CD4-positive, CD25-positive, alpha-beta regulatory T cell (primary cell): Measurements from ENCODE around the gene MEOX2. TPM values are rescaled to one million over a fixed set of nuclear protein-coding genes. Genes with fewer than 3 reads are reported as not detected.
A peak's percentile ranks its signal among the peaks of the same experiment; 100 is the strongest.

Source experiments
- ATAC-seq, 2 donors: fragments of 150-1000 bp; cut with Tn5 transposase; one replicate each; pipeline ENCODE4 v1.10.0; 2021; ENCODE audit warnings: low read depth in 2 of 2, moderate number of reproducible peaks in 2 of 2, moderate library complexity in 1 of 2
- DNase-seq, 3 donors: peaks; one replicate each; pipeline versions ENCODE4 v3.0.0 to v3.0.0-alpha.2; 2012 to 2022; ENCODE audit warnings: mixed read lengths in 1 of 3
- H3K27ac ChIP-seq: one replicate; pipeline ENCODE4 v1.7.0; 2013; ENCODE audit warnings: mild to moderate bottlenecking, low read length; ENCODE audit not compliant: insufficient read depth, poor library complexity, severe bottlenecking
- H3K27me3 ChIP-seq: one replicate; pipeline ENCODE4 v1.7.0; 2013; ENCODE audit warnings: low read length; ENCODE audit not compliant: control insufficient read depth, insufficient read depth
- H3K36me3 ChIP-seq: one replicate; pipeline ENCODE4 v1.7.0; 2013; ENCODE audit warnings: mild to moderate bottlenecking, low read length, moderate library complexity; ENCODE audit not compliant: control insufficient read depth, insufficient read depth
- H3K4me1 ChIP-seq: 2 replicates; pipeline ENCODE4 v1.7.0; 2013; ENCODE audit warnings: mild to moderate bottlenecking, low read length; ENCODE audit not compliant: insufficient read depth, control insufficient read depth, poor library complexity, severe bottlenecking
- H3K4me3 ChIP-seq: one replicate; pipeline ENCODE4 v1.7.0; 2013; ENCODE audit warnings: low read depth, mild to moderate bottlenecking, low read length, moderate library complexity
- H3K9me3 ChIP-seq, 2 experiments: 1 replicate in 1 of 2; 2 replicates in 1 of 2; pipeline ENCODE4 v1.7.0; 2013; ENCODE audit warnings: low read length in 2 of 2, mild to moderate bottlenecking in 1 of 2, moderate library complexity in 1 of 2; ENCODE audit not compliant: control insufficient read depth in 2 of 2
- H3K27ac Mint-ChIP-seq, 3 donors: one replicate each; pipeline ENCODE4 v1.8.0; 2020 to 2022; ENCODE audit warnings: mild to moderate bottlenecking in 3 of 3, mixed read lengths in 3 of 3, moderate library complexity in 2 of 3
- H3K27me3 Mint-ChIP-seq: one replicate; pipeline ENCODE4 v1.8.0; 2022; ENCODE audit warnings: mild to moderate bottlenecking, mixed read lengths
- H3K36me3 Mint-ChIP-seq: one replicate; pipeline ENCODE4 v1.8.0; 2020; ENCODE audit warnings: mixed read lengths
- H3K4me1 Mint-ChIP-seq, 4 donors: one replicate each; pipeline ENCODE4 v1.8.0; 2020 to 2022; ENCODE audit warnings: mixed read lengths in 4 of 4, mild to moderate bottlenecking in 1 of 4
- H3K4me3 Mint-ChIP-seq, 4 donors: one replicate each; pipeline ENCODE4 v1.8.0; 2020 to 2022; ENCODE audit warnings: mild to moderate bottlenecking in 4 of 4, mixed read lengths in 4 of 4, moderate library complexity in 3 of 4
- H3K9me3 Mint-ChIP-seq, 7 donors: one replicate each; pipeline ENCODE4 v1.8.0; 2020 to 2022; ENCODE audit warnings: mixed read lengths in 7 of 7, mild to moderate bottlenecking in 3 of 7, moderate library complexity in 2 of 7
- polyA plus RNA-seq, 4 donors: library from polyadenylated mRNA; unstranded; fragments of 300-500 nt; fragmentation: Illumina TruSeq; gene quantifications; one replicate each; pipeline ENCODE4 v1.2.3, GENCODE V29; 2021
- total RNA-seq: library from RNA; stranded (reverse); gene quantifications from one replicate; pipeline ENCODE4 v1.2.3, GENCODE V29; 2022

Gene MEOX2
- total and polyA plus RNA-seq, 5 donors from 2014 or later: not detected

DNA sequence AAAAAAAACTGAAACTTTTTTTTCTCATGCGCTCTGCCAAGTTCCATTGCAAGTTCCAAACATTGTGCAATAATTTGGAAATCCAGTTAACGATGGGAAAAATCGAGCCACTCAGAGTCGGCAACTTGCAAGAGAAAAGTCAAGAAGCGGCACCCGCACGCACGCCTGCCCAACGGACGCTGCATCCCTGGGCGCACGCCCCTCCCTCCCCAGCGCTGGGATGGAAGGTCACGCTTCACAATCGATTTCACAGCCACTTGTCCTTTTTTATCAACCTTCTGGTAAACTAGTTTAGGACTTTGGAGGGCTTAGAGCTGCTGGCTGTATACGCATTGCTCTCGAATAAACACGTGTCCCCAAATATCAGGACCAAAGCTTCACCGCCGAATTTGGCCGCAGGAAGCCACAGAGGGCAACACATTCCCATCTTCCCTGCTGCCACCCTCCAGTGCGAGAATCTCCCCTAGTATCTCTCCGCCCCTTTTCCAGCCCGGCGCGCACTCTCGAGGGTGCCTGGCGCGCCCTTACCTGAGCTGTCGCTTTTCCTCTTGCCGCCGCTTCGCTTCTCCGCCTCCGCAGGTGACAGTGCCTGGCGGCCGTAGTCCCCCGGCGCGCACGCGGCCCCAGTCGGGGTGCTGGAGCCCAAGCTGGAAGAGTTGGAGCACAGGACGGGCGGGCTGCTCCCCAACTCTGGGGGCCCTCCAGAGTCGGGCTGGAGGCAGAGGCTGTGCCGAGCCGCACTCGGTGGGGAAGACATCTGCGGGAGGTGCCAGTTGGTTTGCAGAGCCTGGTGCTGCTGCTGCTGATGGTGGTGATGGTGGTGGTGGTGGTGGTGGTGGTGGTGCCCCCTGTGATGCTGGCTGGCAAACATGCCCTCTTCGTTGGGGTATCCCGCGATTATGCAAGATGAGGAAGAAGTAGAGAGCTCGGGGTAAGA, 857 bp downstream of the MEOX2 start:
- no peaks in the 10 kb centered on the region for H3K4me1 Mint-ChIP-seq
- no peak overlapping the region for H3K27ac Mint-ChIP-seq
- ATAC-seq (no peak), DNase-seq (no peak)
- H3K27ac ChIP-seq: no peak overlapping the region
- peaks cover 18% of the 10 kb centered on the region for H3K27me3 Mint-ChIP-seq
- no peaks in the 10 kb centered on the region for H3K36me3 ChIP-seq
- no peaks in the 10 kb centered on the region for H3K36me3 Mint-ChIP-seq
- no peak overlapping the region for H3K4me3 ChIP-seq
- H3K27me3 ChIP-seq: no peaks in the 10 kb centered on the region
- H3K4me3 Mint-ChIP-seq: peak overlapping the region in 1 of 4 donors; percentile 21
- peaks cover 0 to 13% of the 10 kb centered on the region in 2 experiments for H3K9me3 ChIP-seq
- peaks cover 0 to 6% (median 1%) of the 10 kb centered on the region in 7 donors for H3K9me3 Mint-ChIP-seq
- no peaks in the 10 kb centered on the region for H3K4me1 ChIP-seq

- no peak overlapping the region for H3K4me3 Mint-ChIP-seq
- no peak for ATAC-seq
- no peaks in the 10 kb centered on the region for H3K36me3 ChIP-seq
- peaks cover 18% of the 10 kb centered on the region for H3K27me3 Mint-ChIP-seq
- no peak overlapping the region for H3K4me3 ChIP-seq
- peaks cover 0 to 13% of the 10 kb centered on the region in 2 experiments for H3K9me3 ChIP-seq
- no peaks in the 10 kb centered on the region for H3K4me1 Mint-ChIP-seq
- H3K27ac Mint-ChIP-seq: no peak overlapping the region
- DNase-seq: no peak
- H3K4me1 ChIP-seq: no peaks in the 10 kb centered on the region
- peaks cover 0 to 8% (median 1%) of the 10 kb centered on the region in 7 donors for H3K9me3 Mint-ChIP-seq
- H3K36me3 Mint-ChIP-seq: no peaks in the 10 kb centered on the region
- H3K27ac ChIP-seq: no peak overlapping the region
- no peaks in the 10 kb centered on the region for H3K27me3 ChIP-seq
These were observed 1.6 kb downstream of the MEOX2 start for GRCh38 chr7:15684871-15685270.

- H3K27ac Mint-ChIP-seq: no peak overlapping the region
- H3K9me3 ChIP-seq: peaks cover 0 to 13% of the 10 kb centered on the region in 2 experiments
- DNase-seq (no peak), ATAC-seq (no peak)
- no peak overlapping the region for H3K4me3 ChIP-seq
- H3K4me3 Mint-ChIP-seq: no peak overlapping the region
- peaks cover 0 to 8% (median 1%) of the 10 kb centered on the region in 7 donors for H3K9me3 Mint-ChIP-seq
- H3K36me3 ChIP-seq: no peaks in the 10 kb centered on the region
- H3K4me1 Mint-ChIP-seq: no peaks in the 10 kb centered on the region
- no peaks in the 10 kb centered on the region for H3K4me1 ChIP-seq
- H3K27me3 Mint-ChIP-seq: peaks cover 18% of the 10 kb centered on the region
- H3K27ac ChIP-seq: no peak overlapping the region
- H3K36me3 Mint-ChIP-seq: no peaks in the 10 kb centered on the region
- H3K27me3 ChIP-seq: no peaks in the 10 kb centered on the region
These were observed 2.2 kb downstream of the MEOX2 start for GRCh38 chr7:15684111-15684800.

DNA sequence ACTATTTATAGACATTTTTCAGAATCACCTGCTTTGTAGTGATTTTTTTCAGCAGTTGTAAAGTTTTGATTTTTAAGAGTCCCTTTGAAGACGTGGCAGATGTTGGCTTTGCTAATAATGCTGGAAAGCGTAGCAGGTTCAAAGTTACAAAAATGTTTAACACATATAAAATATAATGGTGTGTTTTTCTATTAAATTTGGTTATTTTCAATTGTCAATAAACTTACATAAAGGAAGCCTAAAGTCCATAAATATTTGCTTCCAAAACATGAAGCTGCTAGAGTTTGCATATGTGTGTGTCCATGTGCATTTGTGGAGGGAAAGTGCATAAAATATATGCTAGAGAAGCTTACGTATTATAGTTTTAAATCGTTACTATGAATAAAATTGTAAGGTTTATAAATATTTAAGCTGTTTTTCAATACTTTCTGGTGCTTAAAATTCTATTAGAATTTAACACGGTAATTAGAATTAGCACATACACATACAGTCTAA, 3.7 kb downstream of the MEOX2 start:
- no peak for ATAC-seq
- Histone ChIP-seq H3K4me1 (no peaks in the 10 kb centered on the region), H3K36me3 (no peaks in the 10 kb centered on the region), H3K27ac (no peak overlapping the region), H3K27me3 (no peaks in the 10 kb centered on the region), H3K9me3 (peaks cover 0 to 13% of the 10 kb centered on the region in 2 experiments), H3K4me3 (no peak overlapping the region)
- Mint-ChIP-seq H3K36me3 (no peaks in the 10 kb centered on the region), H3K27me3 (peaks cover 15% of the 10 kb centered on the region), H3K4me3 (no peak overlapping the region), H3K4me1 (no peaks in the 10 kb centered on the region), H3K9me3 (peaks cover 0 to 8% (median 1%) of the 10 kb centered on the region in 7 donors), H3K27ac (no peak overlapping the region)
- no peak for DNase-seq

DNA sequence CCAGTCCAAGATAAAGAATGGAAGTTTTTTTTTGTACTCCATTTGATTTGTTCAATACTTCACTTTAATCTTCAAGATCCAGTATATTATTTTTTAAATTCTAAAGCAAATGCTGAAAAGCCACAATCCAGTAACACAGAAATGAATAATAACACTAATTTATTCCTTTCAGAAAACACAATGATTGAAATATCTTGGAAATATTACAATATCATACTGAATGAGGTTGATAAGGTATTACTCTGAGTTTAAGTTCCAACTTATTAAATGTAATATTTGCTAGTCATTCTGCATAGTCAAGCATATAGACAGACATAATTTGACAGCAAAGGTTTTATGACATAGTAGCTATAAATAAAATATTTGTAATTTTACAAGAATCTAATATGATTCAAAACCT, 4.4 kb downstream of the MEOX2 start:
- no peaks in the 10 kb centered on the region for H3K27me3 ChIP-seq
- no peaks in the 10 kb centered on the region for H3K4me1 ChIP-seq
- no peaks in the 10 kb centered on the region for H3K36me3 Mint-ChIP-seq
- H3K4me3 Mint-ChIP-seq: no peak overlapping the region
- no peak for ATAC-seq
- no peak overlapping the region for H3K27ac ChIP-seq
- H3K4me1 Mint-ChIP-seq: no peaks in the 10 kb centered on the region
- H3K9me3 Mint-ChIP-seq: peaks cover 0 to 4% (median 1%) of the 10 kb centered on the region in 7 donors
- DNase-seq: no peak
- no peaks in the 10 kb centered on the region for H3K36me3 ChIP-seq
- peaks cover 10% of the 10 kb centered on the region for H3K27me3 Mint-ChIP-seq
- H3K4me3 ChIP-seq: no peak overlapping the region
- H3K9me3 ChIP-seq: peaks cover 0 to 9% of the 10 kb centered on the region in 2 experiments
- no peak overlapping the region for H3K27ac Mint-ChIP-seq

DNA sequence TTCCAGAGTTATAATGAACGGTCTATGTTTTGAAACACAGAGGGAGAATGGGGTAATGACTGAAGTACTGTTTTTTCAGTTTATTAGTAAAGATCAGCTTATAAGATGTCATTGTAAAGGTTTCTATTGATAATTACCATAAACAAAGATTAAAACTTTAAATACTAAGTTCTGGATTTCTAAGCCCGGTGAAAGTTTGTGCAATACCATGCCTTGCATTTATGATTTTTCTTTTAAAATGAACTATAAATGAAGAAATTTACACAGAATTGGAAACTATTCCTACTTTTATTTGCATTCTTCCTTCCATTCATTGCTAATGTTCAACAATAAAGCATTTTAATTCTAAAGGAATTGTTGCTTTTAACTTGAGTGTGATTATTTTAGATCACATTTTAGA, 4.9 kb downstream of the MEOX2 start:
- Histone ChIP-seq H3K36me3 (no peaks in the 10 kb centered on the region), H3K4me3 (no peak overlapping the region), H3K4me1 (no peaks in the 10 kb centered on the region), H3K9me3 (peaks cover 0 to 4% of the 10 kb centered on the region in 2 experiments), H3K27ac (no peak overlapping the region), H3K27me3 (no peaks in the 10 kb centered on the region)
- H3K4me3 Mint-ChIP-seq: no peak overlapping the region
- DNase-seq (no peak), ATAC-seq (no peak)
- H3K27ac Mint-ChIP-seq: no peak overlapping the region
- no peaks in the 10 kb centered on the region for H3K4me1 Mint-ChIP-seq
- peaks cover 0 to 4% (median 0%) of the 10 kb centered on the region in 7 donors for H3K9me3 Mint-ChIP-seq
- H3K27me3 Mint-ChIP-seq: peaks cover 5% of the 10 kb centered on the region
- H3K36me3 Mint-ChIP-seq: no peaks in the 10 kb centered on the region

DNA sequence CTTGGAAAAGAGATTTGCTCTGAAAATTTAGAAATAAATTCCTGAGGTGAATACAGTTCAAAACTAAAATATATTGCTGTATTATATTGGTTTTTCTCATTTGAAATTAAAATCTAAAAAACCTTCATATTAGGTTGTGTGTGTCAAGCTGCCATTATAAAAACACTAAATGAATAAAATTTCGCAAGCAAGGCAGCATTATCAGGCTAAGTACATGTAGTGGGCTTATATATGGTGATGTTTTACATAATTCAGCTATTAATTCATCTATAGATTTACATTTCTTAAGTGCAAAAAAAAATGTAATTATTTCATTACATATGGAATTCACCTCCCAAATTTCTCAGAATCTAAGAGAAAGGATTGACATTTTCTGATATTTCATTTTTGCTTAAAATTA, 5.3 kb downstream of the MEOX2 start:
- Histone ChIP-seq H3K9me3 (no peaks in the 10 kb centered on the region), H3K27me3 (no peaks in the 10 kb centered on the region), H3K36me3 (no peaks in the 10 kb centered on the region), H3K4me3 (no peak overlapping the region), H3K4me1 (no peaks in the 10 kb centered on the region), H3K27ac (no peak overlapping the region)
- ATAC-seq: no peak
- Mint-ChIP-seq H3K4me1 (no peaks in the 10 kb centered on the region), H3K4me3 (no peak overlapping the region), H3K9me3 (peaks cover 0 to 4% (median 0%) of the 10 kb centered on the region in 7 donors), H3K36me3 (no peaks in the 10 kb centered on the region), H3K27me3 (peaks cover under 1% of the 10 kb centered on the region), H3K27ac (no peak overlapping the region)
- no peak for DNase-seq
